Dermis blood vessel endothelial cell (primary cell): ENCODE results near the gene TMPRSS3. TPM values are rescaled to one million over a fixed set of nuclear protein-coding genes. Genes with fewer than 3 reads are reported as not detected.
A peak's percentile ranks its signal among the peaks of the same experiment; 100 is the strongest.
"Not testable (repeated sequence)": the region's sequence is repeated elsewhere in the genome, so short reads cannot be mapped to it uniquely, and the experiment has no call there.

Source experiments
- DNase-seq: peaks from one replicate; pipeline ENCODE4 v3.0.0; 2010
- total RNA-seq: library from RNA; depleted of rRNA; stranded (reverse); fragments of >200 nt; gene quantifications from 2 replicates; pipeline ENCODE4 v1.2.3, GENCODE V29; 2014

The TMPRSS3 gene
- total RNA-seq, 1 donor from 2014 or later, result not detected

- no peak for DNase-seq
Measured at GRCh38 chr21:42427809-42428419, 32.1 kb upstream of the TMPRSS3 start.

DNA sequence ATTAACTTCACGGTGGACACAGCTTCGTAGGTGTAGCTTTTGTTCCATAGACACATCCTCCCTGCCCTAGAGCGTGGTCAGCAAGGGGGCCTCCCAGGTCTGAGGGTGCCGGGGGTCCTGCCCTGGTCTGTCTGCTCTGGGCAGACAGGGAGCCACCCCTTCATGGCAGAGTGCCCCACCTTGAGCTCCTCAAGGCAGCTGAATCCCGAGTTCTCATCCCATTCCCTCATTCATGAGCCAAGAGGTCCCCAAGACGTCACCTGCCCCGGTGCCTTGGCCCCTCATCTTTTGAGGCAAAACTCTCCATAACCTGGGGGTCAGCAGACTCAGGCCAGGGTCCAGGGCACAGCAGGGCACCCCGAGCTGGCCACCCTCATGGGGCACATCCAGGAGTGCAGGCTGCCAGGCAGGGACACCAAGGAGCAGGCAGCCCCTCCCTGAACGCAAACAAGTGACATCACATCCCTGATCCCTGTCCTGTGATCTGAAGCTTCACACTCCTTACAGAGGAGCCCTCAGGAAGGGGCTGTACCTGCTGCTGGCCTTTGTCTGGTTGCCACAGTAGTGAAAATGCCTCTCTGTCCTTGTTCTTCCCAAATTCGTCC lies 31.1 kb upstream of the TMPRSS3 start:
- no peak for DNase-seq

DNA sequence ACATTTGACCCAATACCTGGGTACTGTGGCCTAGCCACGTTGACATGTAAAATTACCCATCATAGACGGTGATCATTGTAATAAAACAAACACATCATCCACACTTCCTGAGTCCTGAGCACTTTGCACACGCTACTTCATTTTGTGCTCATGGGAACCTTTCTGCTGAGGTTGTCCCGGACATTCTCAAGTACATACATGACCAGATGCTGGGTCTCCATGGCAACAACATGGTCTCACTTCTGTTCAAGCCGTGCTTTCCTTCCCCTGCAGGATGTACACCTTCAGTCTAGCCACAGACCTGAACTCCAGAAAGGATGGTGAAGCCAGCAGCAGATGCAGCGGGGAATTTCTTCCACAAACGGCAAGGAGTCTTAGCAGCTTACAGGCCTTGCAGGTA lies 30.6 kb upstream of the TMPRSS3 start:
- no peak for DNase-seq

DNA sequence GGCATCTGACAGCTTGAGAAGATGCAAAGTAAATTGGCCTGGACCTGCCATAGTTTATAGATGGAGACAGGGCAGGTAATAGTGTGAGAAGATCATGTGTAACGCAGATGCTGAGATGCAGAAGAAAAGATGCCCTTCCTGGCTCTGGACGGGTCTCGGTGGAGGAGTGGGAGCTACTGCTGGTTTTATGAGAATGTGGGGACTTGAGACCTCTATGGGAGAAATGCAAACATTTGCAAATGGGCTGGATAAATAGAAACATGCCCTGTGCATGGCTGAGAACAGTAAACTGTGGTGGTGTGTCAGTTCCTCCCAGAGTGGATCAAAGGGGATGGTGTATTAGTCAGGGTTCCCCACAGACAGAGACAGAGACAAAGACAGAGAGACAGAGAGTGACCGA lies 29.7 kb upstream of the TMPRSS3 start:
- DNase-seq, result no peak

DNA sequence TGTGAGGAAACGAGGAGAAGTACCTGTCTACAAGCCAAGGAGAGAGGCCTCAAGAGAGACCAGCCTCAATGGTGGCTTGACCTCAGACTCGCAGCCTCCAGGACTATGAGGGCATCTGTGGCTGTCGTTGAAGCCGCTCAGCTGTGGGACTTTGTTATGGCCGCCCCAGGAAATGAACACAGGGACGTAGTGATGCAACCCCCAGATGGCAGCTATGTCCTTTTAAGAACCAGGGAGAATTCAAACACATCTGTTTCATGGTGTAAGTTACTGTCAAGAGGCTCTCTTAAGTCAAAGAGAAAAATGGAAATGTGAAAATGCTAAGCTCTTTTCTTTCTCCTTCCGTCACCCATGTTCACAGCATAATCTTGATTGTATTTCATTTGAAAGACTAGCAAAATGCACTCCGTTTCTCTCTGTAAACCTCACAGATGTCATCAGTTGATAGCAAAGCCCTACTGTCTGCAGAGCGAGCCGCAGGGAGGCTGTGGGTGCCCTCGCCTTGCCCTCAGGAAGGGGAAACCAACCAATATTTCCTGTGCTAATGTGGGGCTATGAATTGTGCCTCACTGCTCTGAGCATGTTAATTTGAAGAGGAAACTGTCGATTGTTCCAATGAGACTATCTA lies 29.2 kb upstream of the TMPRSS3 start:
- DNase-seq, result peak; percentile 52

DNA sequence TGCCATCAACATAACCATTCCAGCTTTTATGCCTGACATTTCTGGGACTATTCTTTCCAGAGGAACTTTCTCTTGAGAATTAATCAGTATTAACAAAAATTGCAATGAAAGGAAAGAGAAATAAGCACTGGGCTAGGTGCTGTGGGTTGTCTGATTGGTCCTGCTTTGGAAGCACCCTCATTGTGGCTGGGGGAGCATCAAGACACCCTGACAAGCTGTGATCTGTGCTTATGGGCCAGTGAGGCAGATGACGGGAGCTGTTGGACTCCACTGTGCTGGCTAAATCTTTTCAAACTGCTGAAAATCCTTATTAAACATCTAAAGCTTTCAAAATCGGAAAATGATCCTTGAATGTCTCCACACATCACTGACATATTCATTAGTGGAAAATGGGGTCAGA lies 27.8 kb upstream of the TMPRSS3 start:
- no peak for DNase-seq

- DNase-seq, result no peak
Measured at GRCh38 chr21:42423197-42423675, 27.4 kb upstream of the TMPRSS3 start.

DNA sequence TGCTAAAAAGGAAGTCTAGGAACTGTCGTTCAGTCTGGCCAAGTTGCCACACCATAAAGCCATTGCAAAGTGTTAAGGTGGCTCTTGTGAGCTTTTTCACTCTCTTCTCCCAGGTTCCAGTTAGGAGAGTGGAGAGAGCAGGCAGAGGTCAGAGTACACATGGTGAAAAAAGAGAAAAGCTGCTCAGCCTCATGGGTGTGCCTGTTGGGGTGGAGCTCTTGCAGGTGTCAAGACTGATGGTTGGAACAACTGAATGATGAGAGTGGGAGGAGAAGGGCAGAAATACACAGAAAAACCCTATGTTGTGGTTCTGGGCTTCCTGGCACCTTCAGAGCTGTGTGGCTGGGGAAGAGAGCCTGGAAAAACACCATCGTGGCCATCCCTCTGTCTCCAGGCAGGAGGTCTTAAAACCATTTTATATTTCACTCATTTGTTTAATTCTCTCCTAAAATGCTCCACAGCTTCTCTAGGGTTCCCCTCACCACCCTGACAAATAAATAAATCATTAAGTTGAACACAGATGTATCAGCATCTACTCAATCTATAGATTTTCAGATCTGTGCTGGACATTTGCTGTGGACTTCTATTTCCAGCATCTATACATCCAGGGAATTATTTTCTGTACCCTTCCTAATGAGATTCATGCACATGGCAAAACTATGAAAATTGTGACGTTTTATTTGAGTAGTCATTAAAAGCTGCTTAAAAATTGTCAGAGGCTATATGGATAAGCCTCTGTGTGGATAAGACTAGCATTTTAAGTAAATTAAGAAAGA lies 25.4 kb upstream of the TMPRSS3 start:
- no peak for DNase-seq

GRCh38 chr21:42419845-42420244 lies 24.0 kb upstream of the TMPRSS3 start:
- DNase-seq, result no peak

DNA sequence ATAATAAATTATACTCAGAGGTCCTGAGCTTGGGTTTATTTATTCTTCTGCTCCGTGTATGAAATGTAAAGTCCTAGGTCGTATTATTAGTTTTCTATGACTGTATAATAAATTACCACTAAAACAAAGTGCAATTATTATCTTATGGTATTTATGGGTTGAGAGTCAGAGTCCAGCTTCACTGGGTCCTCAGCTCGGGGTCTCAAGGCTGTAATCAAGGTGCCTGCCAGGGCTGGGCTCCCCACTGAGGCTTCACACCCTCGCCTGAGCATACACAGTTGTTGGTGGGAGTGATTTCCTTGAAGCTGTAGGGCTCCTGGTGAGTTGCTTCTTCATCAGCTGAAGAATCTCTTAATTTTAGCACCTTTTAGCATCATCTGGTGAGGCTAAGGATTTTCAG lies 23.0 kb upstream of the TMPRSS3 start:
- no peak for DNase-seq

DNA sequence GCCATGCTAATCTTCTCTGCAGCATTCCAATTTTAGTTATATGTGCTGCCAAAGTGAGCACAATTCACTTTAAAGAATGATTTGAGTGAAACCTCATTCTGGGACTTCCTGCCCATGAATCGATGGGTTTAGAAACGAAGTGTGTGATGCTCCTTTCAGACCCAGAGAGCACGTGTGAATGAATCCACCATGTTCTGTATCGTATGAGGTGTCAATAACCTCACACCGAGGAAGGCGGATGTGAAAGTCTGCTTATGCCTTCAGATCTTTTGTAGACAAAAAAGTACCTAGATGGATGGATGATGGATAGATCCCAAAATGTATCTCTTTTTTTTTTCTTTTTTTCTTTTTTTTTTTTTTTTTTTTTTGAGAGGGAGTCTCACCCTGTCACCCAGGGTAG lies 21.7 kb upstream of the TMPRSS3 start:
- DNase-seq, result no peak

DNA sequence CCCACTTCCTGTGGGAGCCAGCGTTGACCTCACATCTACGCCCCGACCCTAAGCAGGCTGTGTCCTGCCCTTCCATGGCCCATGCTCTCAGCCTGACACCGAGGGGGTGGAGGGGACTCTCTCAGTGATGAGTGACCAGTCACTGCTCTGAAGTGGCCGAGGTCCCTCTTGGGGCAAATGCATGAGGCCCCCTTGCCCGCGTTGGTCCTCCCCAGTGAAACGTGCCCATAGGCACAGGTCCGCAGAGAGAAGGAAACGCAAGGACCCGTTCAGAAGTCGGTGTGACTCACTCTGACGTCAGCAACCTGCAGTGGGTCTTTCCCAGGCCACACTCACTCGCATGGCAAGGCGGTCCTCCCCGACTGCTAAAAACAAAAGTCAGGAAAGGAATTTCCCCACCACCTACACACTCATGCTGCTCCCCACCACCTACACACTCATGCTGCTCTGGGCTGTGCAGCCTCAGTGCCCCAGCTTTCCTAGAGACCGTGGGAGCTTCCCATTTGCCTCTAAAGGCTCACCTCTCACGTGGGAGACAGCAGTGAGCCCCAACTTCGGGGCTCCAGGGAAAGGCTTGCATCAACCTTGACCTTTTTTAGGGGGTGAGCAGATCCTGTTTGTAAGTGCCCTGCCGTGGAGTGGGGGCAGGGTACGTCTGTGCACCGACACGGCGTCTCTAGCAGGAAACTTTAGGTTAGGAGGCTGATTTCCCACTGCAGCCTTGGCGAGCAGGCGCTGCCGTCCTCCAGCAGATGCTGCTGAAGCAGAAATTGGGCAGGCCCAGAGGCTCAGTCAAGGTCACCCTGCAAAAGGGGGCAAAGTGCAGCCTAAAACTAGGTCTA lies 19.3 kb upstream of the TMPRSS3 start:
- DNase-seq, result peak; percentile 74

DNA sequence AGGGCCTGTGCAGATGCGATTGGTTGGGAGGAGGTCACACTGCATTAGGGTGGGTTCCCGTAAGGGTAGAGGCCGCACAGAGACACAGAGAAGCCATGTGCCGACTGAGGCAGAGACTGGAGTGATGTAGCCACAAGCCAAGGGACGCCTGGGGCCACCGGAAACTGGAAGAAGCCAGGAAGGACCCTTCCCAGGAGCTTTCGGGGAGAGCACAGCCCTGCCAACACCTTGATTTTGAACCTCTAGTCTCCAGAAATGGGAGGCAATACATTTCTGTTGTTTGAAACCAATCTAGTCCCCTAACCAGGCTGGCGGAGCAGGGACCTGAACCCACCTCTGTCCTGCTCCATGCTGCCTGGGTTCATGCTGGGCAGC lies 18.7 kb upstream of the TMPRSS3 start:
- no peak for DNase-seq

DNA sequence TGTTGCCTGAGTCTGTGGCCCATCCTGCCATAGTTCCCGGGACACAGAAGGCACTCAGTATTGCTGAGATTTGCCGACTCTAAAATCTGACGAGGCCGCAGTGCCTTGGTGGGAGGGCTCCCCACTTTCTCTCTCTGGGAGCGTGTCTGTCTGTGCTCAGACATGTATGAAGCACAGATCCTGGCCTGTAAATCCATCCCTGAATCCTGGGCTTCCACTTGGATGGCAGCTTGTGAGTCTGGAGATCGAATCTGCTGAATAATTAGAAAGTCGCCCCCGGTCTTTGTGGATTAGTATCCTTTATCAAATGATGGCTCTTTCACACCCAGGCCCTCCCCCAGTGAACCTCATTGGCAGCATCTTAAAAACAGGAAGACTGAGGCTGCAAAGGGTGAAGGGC lies 18.2 kb upstream of the TMPRSS3 start:
- no peak for DNase-seq

- DNase-seq, result no peak
Measured at GRCh38 chr21:42413500-42413899, 17.6 kb upstream of the TMPRSS3 start.

- DNase-seq, result no peak
Measured at GRCh38 chr21:42413093-42413492, 17.2 kb upstream of the TMPRSS3 start.

- DNase-seq, result no peak
Measured at GRCh38 chr21:42412636-42412933, 16.7 kb upstream of the TMPRSS3 start.

GRCh38 chr21:42411891-42412635 lies 16.2 kb upstream of the TMPRSS3 start:
- no peak for DNase-seq

DNA sequence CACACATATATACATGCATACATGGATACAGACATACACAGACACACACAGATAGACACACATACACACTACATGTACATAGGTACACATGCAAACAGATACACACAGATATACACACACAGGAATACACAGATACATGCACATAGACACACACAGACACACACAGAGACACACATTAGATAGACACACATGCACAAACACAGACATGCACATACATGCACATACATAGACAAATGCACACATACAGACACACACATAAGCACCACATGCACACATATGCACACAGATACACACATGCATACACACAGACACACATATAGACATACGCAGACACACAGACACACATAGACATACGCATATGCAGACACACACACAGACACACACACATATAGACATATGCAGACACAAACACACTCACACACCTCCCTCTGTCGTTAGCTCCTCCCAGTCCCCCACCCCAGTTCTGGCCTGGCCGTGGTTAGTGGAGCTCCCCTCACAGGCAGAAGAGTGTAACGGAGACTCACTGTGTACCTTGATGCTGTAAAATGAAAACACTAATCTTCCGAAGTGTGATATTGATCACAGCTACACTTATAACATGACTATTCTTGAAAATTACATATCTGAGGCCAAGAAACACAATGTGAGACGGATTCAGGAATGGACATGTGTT lies 15.5 kb upstream of the TMPRSS3 start:
- DNase-seq, result no peak

DNA sequence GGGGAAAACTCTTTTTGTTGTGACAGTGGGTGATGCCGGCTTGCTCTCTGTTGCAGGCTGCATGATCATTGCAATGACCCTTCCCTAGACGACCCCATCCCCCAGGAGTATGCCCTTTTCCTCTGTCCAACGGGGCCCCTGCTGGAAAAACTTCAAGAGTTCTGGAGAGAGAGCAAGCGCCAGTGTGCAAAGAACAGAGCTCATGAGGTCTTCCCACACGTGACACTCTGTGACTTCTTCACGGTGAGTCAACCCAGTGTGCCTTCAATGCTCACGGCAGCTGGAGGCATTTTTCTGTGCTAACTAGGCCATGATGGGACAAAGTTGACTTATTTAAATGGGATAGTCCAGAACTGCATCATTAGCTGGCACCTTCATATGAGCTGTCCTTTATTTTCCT lies 13.5 kb upstream of the TMPRSS3 start:
- DNase-seq, result no peak

- DNase-seq, result not testable (repeated sequence)
Measured at GRCh38 chr21:42408718-42409117, 12.9 kb upstream of the TMPRSS3 start.

- no peak for DNase-seq
Measured at GRCh38 chr21:42407476-42407875, 11.6 kb upstream of the TMPRSS3 start.
